Ishikawa (cell line): ENCODE data around the gene NUAK1.

Source experiments
- CEBPB ChIP-seq: IDR thresholded peaks from 2 replicates; pipeline ENCODE4 v1.6.1; 2012
- CREB1 ChIP-seq: IDR thresholded peaks from 2 replicates; pipeline ENCODE4 v1.6.1; 2012; ENCODE audit warnings: low read depth
- EGR1 ChIP-seq: IDR thresholded peaks from 2 replicates; pipeline ENCODE4 v1.6.1; 2012
- EP300 ChIP-seq: IDR thresholded peaks from 2 replicates; pipeline ENCODE4 v1.6.1; 2012; ENCODE audit warnings: borderline replicate concordance
- FOXM1 ChIP-seq: IDR thresholded peaks from 2 replicates; pipeline ENCODE4 v1.6.1; 2012; ENCODE audit warnings: low read depth, borderline replicate concordance
- MAX ChIP-seq: IDR thresholded peaks from 2 replicates; pipeline ENCODE4 v1.6.1; 2012
- NFIC ChIP-seq: IDR thresholded peaks from 2 replicates; pipeline ENCODE4 v1.6.1; 2012
- RAD21 ChIP-seq: IDR thresholded peaks from 2 replicates; pipeline ENCODE4 v1.6.1; 2012; ENCODE audit warnings: low read depth
- REST ChIP-seq: IDR thresholded peaks from 2 replicates; pipeline ENCODE4 v1.6.1; 2012; ENCODE audit warnings: low read depth, mild to moderate bottlenecking
- TAF1 ChIP-seq: IDR thresholded peaks from 2 replicates; pipeline ENCODE4 v1.6.1; 2012; ENCODE audit warnings: low read depth, mild to moderate bottlenecking
- TCF12 ChIP-seq: IDR thresholded peaks from 2 replicates; pipeline ENCODE4 v1.6.1; 2012; ENCODE audit warnings: low read depth
- TEAD4 ChIP-seq: IDR thresholded peaks from 2 replicates; pipeline ENCODE4 v1.6.1; 2012
- USF1 ChIP-seq: IDR thresholded peaks from 2 replicates; pipeline ENCODE4 v1.6.1; 2012
- YY1 ChIP-seq: IDR thresholded peaks from 2 replicates; pipeline ENCODE4 v1.6.1; 2012; ENCODE audit warnings: low read depth
- ZBTB7A ChIP-seq: IDR thresholded peaks from 2 replicates; pipeline ENCODE4 v1.6.1; 2012; ENCODE audit warnings: low read depth

The NUAK1 gene

GRCh38 chr12:106113446-106113823 is 25.3 kb downstream of the NUAK1 start:
- no peak for TF ChIP-seq TCF12
- TF ChIP-seq TEAD4 = no peak

GRCh38 chr12:106113042-106113441 is 25.7 kb downstream of the NUAK1 start:
- TF ChIP-seq YY1 = no peak
- TF ChIP-seq EP300 = no peak
- TF ChIP-seq REST = no peak
- no peak for TF ChIP-seq CEBPB
- TF ChIP-seq TEAD4 = no peak
- TF ChIP-seq CREB1 = no peak
- TF ChIP-seq TCF12 = no peak
- TF ChIP-seq EGR1 = no peak
- TF ChIP-seq MAX = no peak
- no peak for TF ChIP-seq ZBTB7A
- TF ChIP-seq RAD21 = no peak

- TF ChIP-seq RAD21 (no peak), USF1 (no peak), EP300 (no peak), TCF12 (no peak), MAX (peak; percentile 70), FOXM1 (no peak), YY1 (no peak), TAF1 (0 out of 2 replicates have a peak, but pooled peaks have one; percentile 23), TEAD4 (no peak), EGR1 (no peak), NFIC (no peak)
Observed at GRCh38 chr12:106112145-106112821, 26.5 kb downstream of the NUAK1 start.

- no peak for TF ChIP-seq USF1
- TF ChIP-seq REST = no peak
- no peak for TF ChIP-seq NFIC
- TF ChIP-seq TCF12 = no peak
- TF ChIP-seq EP300 = no peak
- no peak for TF ChIP-seq TAF1
- TF ChIP-seq YY1 = no peak
- TF ChIP-seq CEBPB = no peak
- no peak for TF ChIP-seq FOXM1
- no peak for TF ChIP-seq RAD21
- no peak for TF ChIP-seq ZBTB7A
- no peak for TF ChIP-seq TEAD4
- no peak for TF ChIP-seq EGR1
Observed at GRCh38 chr12:106110626-106111300, 28.0 kb downstream of the NUAK1 start.

- TF ChIP-seq TAF1 (no peak), FOXM1 (no peak), ZBTB7A (no peak), EGR1 (no peak), REST (no peak), MAX (no peak), NFIC (no peak), USF1 (no peak), RAD21 (no peak), TEAD4 (no peak), YY1 (no peak), CEBPB (no peak), EP300 (no peak), CREB1 (no peak), TCF12 (no peak)
Observed at GRCh38 chr12:106109168-106109910, 29.4 kb downstream of the NUAK1 start.
